ENCODE measurements around the gene NUP93. TPM values are rescaled to one million over a fixed set of nuclear protein-coding genes. Genes with fewer than 3 reads are reported as not detected.

Gene NUP93
- total and polyA plus RNA-seq, 11 donors: 21.8 to 49.0 (median 27.8) TPM

GRCh38 chr16:56825826-56826225, 95.9 kb downstream of the NUP93 start:
- intact Hi-C loops (cut with DNase I): no loop called here
- no peak overlapping the region for H3K4me3 ChIP-seq
- H3K27me3 ChIP-seq: no peaks in the 10 kb centered on the region
- H3K9me3 ChIP-seq: no peaks in the 10 kb centered on the region
- H3K36me3 ChIP-seq: peaks cover 0 to 97% (median 68%) of the 10 kb centered on the region in 9 donors
- ATAC-seq (no peak), DNase-seq (no peak)
- H3K4me1 ChIP-seq: no peaks in the 10 kb centered on the region
- no peak overlapping the region for H3K27ac ChIP-seq
- TF ChIP-seq CTCF (IDR thresholded peaks at IDR 0.05): no peak
- no peak for TF ChIP-seq POLR2A (IDR thresholded peaks at IDR 0.05)

- intact Hi-C loops (cut with DNase I): no loop called here
- WGBS, 4 donors: 98 to 100% (median 99%) methylated on average over 1 of the region's 1 CpG
- H3K36me3 ChIP-seq: peaks cover 0 to 97% (median 71%) of the 10 kb centered on the region in 9 donors
These were observed 98.7 kb downstream of the NUP93 start for GRCh38 chr16:56828647-56829046.

GRCh38 chr16:56830669-56831068, 100.7 kb downstream of the NUP93 start:
- Histone ChIP-seq H3K4me1 (no peaks in the 10 kb centered on the region), H3K27me3 (no peaks in the 10 kb centered on the region), H3K36me3 (peaks cover 0 to 97% (median 80%) of the 10 kb centered on the region in 9 donors), H3K27ac (no peak overlapping the region), H3K9me3 (no peaks in the 10 kb centered on the region), H3K4me3 (no peak overlapping the region)
- intact Hi-C loops (cut with DNase I): no loop called here
- TF ChIP-seq POLR2A (IDR thresholded peaks at IDR 0.05) (no peak), CTCF (IDR thresholded peaks at IDR 0.05) (no peak)
- DNase-seq: no peak
- ATAC-seq: no peak
- WGBS, 4 donors: 40 to 81% (median 64%) methylated on average over 2 of the region's 2 CpGs

More at GRCh38 chr16:56828647-56829046, 98.7 kb downstream of the NUP93 start:
- H3K27me3 ChIP-seq: no peaks in the 10 kb centered on the region
- no peak overlapping the region for H3K4me3 ChIP-seq
- no peaks in the 10 kb centered on the region for H3K4me1 ChIP-seq
- no peak for DNase-seq
- no peak overlapping the region for H3K27ac ChIP-seq
- TF ChIP-seq CTCF (IDR thresholded peaks at IDR 0.05) (no peak), POLR2A (IDR thresholded peaks at IDR 0.05) (no peak)
- ATAC-seq: no peak
- no peaks in the 10 kb centered on the region for H3K9me3 ChIP-seq

GRCh38 chr16:56832768-56833167, 102.8 kb downstream of the NUP93 start:
- no peak overlapping the region for H3K4me3 ChIP-seq
- H3K9me3 ChIP-seq: no peaks in the 10 kb centered on the region
- TF ChIP-seq CTCF (IDR thresholded peaks at IDR 0.05) (no peak), POLR2A (IDR thresholded peaks at IDR 0.05) (no peak)
- peaks cover 0 to 96% (median 82%) of the 10 kb centered on the region in 9 donors for H3K36me3 ChIP-seq
- intact Hi-C loops (cut with DNase I): no loop called here
- peaks cover 0 to 7% (median 0%) of the 10 kb centered on the region in 12 donors for H3K4me1 ChIP-seq
- ATAC-seq (no peak), DNase-seq (no peak)
- no peak overlapping the region for H3K27ac ChIP-seq
- H3K27me3 ChIP-seq: no peaks in the 10 kb centered on the region
